ENCODE measurements around the gene GPR39. TPM values are rescaled to one million over a fixed set of nuclear protein-coding genes. Genes with fewer than 3 reads are reported as not detected.

Gene GPR39
- total and polyA plus RNA-seq, 10 donors = 0.05 TPM; not detected in 9

- no peak overlapping the region for H3K27ac ChIP-seq
- no peaks in the 10 kb centered on the region for H3K9me3 ChIP-seq
- DNase-seq = no peak
- intact Hi-C loops (cut with DNase I; ENCODE audit: low total_unique reads) = no loop called here
- no peak overlapping the region for H3K4me3 ChIP-seq
- H3K27me3 ChIP-seq (replicated peaks in 1 of 7) = peaks cover 0 to 3% (median 0%) of the 10 kb centered on the region in 7 donors
- no peak for TF ChIP-seq POLR2AphosphoS5 (IDR thresholded peaks at IDR 0.05)
- TF ChIP-seq CTCF (IDR thresholded peaks at IDR 0.05 in 8 of 11, conservative IDR thresholded peaks at IDR 0.05 in 3 of 11) = no peak
- TF ChIP-seq POLR2A (IDR thresholded peaks at IDR 0.05) = no peak
- H3K36me3 ChIP-seq = no peaks in the 10 kb centered on the region
- 81 to 90% (median 82%) methylated on average over 6 of the region's 6 CpGs for WGBS, 5 donors
- no peaks in the 10 kb centered on the region for H3K4me1 ChIP-seq
Observed at GRCh38 chr2:132566379-132566778, 149.8 kb downstream of the GPR39 start.

- Histone ChIP-seq H3K4me1 (no peaks in the 10 kb centered on the region), H3K36me3 (no peaks in the 10 kb centered on the region), H3K27ac (no peak overlapping the region), H3K27me3 (replicated peaks in 1 of 7) (peaks cover 0 to 3% (median 0%) of the 10 kb centered on the region in 7 donors), H3K4me3 (no peak overlapping the region), H3K9me3 (no peaks in the 10 kb centered on the region)
- DNase-seq = no peak
- 80 to 88% (median 85%) methylated on average over 5 of the region's 5 CpGs for WGBS, 5 donors
- TF ChIP-seq POLR2A (IDR thresholded peaks at IDR 0.05) (no peak), POLR2AphosphoS5 (IDR thresholded peaks at IDR 0.05) (no peak), CTCF (IDR thresholded peaks at IDR 0.05 in 8 of 11, conservative IDR thresholded peaks at IDR 0.05 in 3 of 11) (no peak)
- intact Hi-C loops (cut with DNase I; ENCODE audit: low total_unique reads) = no loop called here
Observed at GRCh38 chr2:132567682-132568081, 151.1 kb downstream of the GPR39 start.

GRCh38 chr2:132568656-132569055, 152.1 kb downstream of the GPR39 start:
- H3K27me3 ChIP-seq (replicated peaks in 1 of 7) = peaks cover 0 to 3% (median 0%) of the 10 kb centered on the region in 7 donors
- no peaks in the 10 kb centered on the region for H3K4me1 ChIP-seq
- H3K27ac ChIP-seq = no peak overlapping the region
- intact Hi-C loops (cut with DNase I; ENCODE audit: low total_unique reads) = no loop called here
- H3K4me3 ChIP-seq = no peak overlapping the region
- WGBS, 5 donors = 70 to 90% (median 81%) methylated on average over 3 of the region's 3 CpGs
- DNase-seq = no peak
- no peaks in the 10 kb centered on the region for H3K9me3 ChIP-seq
- TF ChIP-seq POLR2A (IDR thresholded peaks at IDR 0.05) (no peak), CTCF (IDR thresholded peaks at IDR 0.05 in 8 of 11, conservative IDR thresholded peaks at IDR 0.05 in 3 of 11) (no peak), POLR2AphosphoS5 (IDR thresholded peaks at IDR 0.05) (no peak)
- H3K36me3 ChIP-seq = no peaks in the 10 kb centered on the region

GRCh38 chr2:132573444-132574007, 156.9 kb downstream of the GPR39 start:
- TF ChIP-seq POLR2A (IDR thresholded peaks at IDR 0.05) = no peak
- no peak for TF ChIP-seq POLR2AphosphoS5 (IDR thresholded peaks at IDR 0.05)
- TF ChIP-seq CTCF (IDR thresholded peaks at IDR 0.05 in 8 of 11, conservative IDR thresholded peaks at IDR 0.05 in 3 of 11) = no peak
- no peak overlapping the region for H3K4me3 ChIP-seq
- WGBS, 5 donors = 73 to 85% (median 83%) methylated on average over 3 of the region's 3 CpGs
- peaks cover 0 to 3% (median 0%) of the 10 kb centered on the region in 7 donors for H3K27me3 ChIP-seq (replicated peaks in 1 of 7)
- no peak overlapping the region for H3K27ac ChIP-seq
- no peak for DNase-seq
- no peaks in the 10 kb centered on the region for H3K9me3 ChIP-seq
- intact Hi-C loops (cut with DNase I; ENCODE audit: low total_unique reads) = no loop called here
- no peaks in the 10 kb centered on the region for H3K36me3 ChIP-seq
- H3K4me1 ChIP-seq = no peaks in the 10 kb centered on the region

All from spleen (tissue), 11 donors.